ENCODE measurements around the gene MLANA. TPM values are rescaled to one million over a fixed set of nuclear protein-coding genes. Genes with fewer than 3 reads are reported as not detected.

MLANA gene
- total and polyA plus RNA-seq, 4 donors: 0.05 to 0.29 (median 0.16) TPM

GRCh38 chr9:5920860-5921328 lies 30.2 kb downstream of the MLANA start:
- 81% methylated on average over 2 of the region's 2 CpGs for WGBS
- no peak for DNase-seq (ENCODE audit: low spot score)
- Histone ChIP-seq H3K36me3 (ENCODE audit: control insufficient read depth in 4 of 4, insufficient read depth in 3 of 4, low read depth in 1 of 4, low read length in 3 of 4) (peaks cover 2 to 16% (median 11%) of the 10 kb centered on the region in 4 donors), H3K27ac (ENCODE audit: low read depth in 1 of 2, low read length in 2 of 2) (no peak overlapping the region), H3K9ac (ENCODE audit: low read depth in 1 of 2, low read length in 2 of 2) (no peak overlapping the region), H3K27me3 (ENCODE audit: control insufficient read depth in 4 of 4, insufficient read depth in 4 of 4, low read length in 3 of 4) (no peaks in the 10 kb centered on the region), H3K4me3 (ENCODE audit: low read depth in 1 of 3, low read length in 3 of 3) (no peak overlapping the region), H3K4me1 (ENCODE audit: control insufficient read depth in 4 of 4, insufficient read depth in 4 of 4, low read length in 3 of 4) (peaks cover 0 to 7% (median 3%) of the 10 kb centered on the region in 4 donors), H3K9me3 (ENCODE audit: control insufficient read depth in 4 of 4, low read length in 3 of 4) (no peaks in the 10 kb centered on the region)
- TF ChIP-seq, protein P1, sequence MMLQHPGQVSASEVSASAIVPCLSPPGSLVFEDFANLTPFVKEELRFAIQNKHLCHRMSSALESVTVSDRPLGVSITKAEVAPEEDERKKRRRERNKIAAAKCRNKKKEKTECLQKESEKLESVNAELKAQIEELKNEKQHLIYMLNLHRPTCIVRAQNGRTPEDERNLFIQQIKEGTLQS (IDR thresholded peaks at IDR 0.05): no peak
- TF ChIP-seq HNF4A (conservative IDR thresholded peaks at IDR 0.05) (peak; percentile 7 to 60), JUND (IDR thresholded peaks at IDR 0.05) (peak in 1 of 2 donors; percentile 30), RAD21 (IDR thresholded peaks at IDR 0.05) (peak in 1 of 2 donors; percentile 13), RXRA (IDR thresholded peaks at IDR 0.05) (no peak), EGR1 (IDR thresholded peaks at IDR 0.05; ENCODE audit: low read depth in 2 of 2) (no peak), REST (IDR thresholded peaks at IDR 0.05) (no peak)

- Histone ChIP-seq H3K9me3 (ENCODE audit: control insufficient read depth in 4 of 4, low read length in 3 of 4) (no peaks in the 10 kb centered on the region), H3K27ac (ENCODE audit: low read depth in 1 of 2, low read length in 2 of 2) (no peak overlapping the region), H3K4me3 (ENCODE audit: low read depth in 1 of 3, low read length in 3 of 3) (no peak overlapping the region), H3K9ac (ENCODE audit: low read depth in 1 of 2, low read length in 2 of 2) (no peak overlapping the region), H3K4me1 (ENCODE audit: control insufficient read depth in 4 of 4, insufficient read depth in 4 of 4, low read length in 3 of 4) (peaks cover 0 to 7% (median 3%) of the 10 kb centered on the region in 4 donors), H3K36me3 (ENCODE audit: control insufficient read depth in 4 of 4, insufficient read depth in 3 of 4, low read depth in 1 of 4, low read length in 3 of 4) (peaks cover 2 to 16% (median 11%) of the 10 kb centered on the region in 4 donors), H3K27me3 (ENCODE audit: control insufficient read depth in 4 of 4, insufficient read depth in 4 of 4, low read length in 3 of 4) (no peaks in the 10 kb centered on the region)
- no peak for TF ChIP-seq REST (IDR thresholded peaks at IDR 0.05)
- TF ChIP-seq NR2F2 (IDR thresholded peaks at IDR 0.05): no peak
- no peak for TF ChIP-seq TAF1 (conservative IDR thresholded peaks at IDR 0.05)
- TF ChIP-seq, protein P1 (IDR thresholded peaks at IDR 0.05): no peak
- TF ChIP-seq, protein P2, sequence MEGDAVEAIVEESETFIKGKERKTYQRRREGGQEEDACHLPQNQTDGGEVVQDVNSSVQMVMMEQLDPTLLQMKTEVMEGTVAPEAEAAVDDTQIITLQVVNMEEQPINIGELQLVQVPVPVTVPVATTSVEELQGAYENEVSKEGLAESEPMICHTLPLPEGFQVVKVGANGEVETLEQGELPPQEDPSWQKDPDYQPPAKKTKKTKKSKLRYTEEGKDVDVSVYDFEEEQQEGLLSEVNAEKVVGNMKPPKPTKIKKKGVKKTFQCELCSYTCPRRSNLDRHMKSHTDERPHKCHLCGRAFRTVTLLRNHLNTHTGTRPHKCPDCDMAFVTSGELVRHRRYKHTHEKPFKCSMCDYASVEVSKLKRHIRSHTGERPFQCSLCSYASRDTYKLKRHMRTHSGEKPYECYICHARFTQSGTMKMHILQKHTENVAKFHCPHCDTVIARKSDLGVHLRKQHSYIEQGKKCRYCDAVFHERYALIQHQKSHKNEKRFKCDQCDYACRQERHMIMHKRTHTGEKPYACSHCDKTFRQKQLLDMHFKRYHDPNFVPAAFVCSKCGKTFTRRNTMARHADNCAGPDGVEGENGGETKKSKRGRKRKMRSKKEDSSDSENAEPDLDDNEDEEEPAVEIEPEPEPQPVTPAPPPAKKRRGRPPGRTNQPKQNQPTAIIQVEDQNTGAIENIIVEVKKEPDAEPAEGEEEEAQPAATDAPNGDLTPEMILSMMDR (IDR thresholded peaks at IDR 0.05; ENCODE audit: low read depth, low read length, missing input control): no peak
- TF ChIP-seq YY1 (IDR thresholded peaks at IDR 0.05): no peak
- no peak for TF ChIP-seq SP1 (IDR thresholded peaks at IDR 0.05)
- no peak for TF ChIP-seq FOXA1 (IDR thresholded peaks at IDR 0.05)
- TF ChIP-seq HNF4G (IDR thresholded peaks at IDR 0.05): no peak
- TF ChIP-seq RAD21 (IDR thresholded peaks at IDR 0.05): no peak
- TF ChIP-seq FOXA2 (IDR thresholded peaks at IDR 0.05): no peak
- TF ChIP-seq EGR1 (IDR thresholded peaks at IDR 0.05; ENCODE audit: low read depth in 2 of 2): no peak
- no peak for TF ChIP-seq MAX (IDR thresholded peaks at IDR 0.05)
- TF ChIP-seq JUND (IDR thresholded peaks at IDR 0.05): no peak
- 61% methylated on average over 2 of the region's 2 CpGs for WGBS
- DNase-seq (ENCODE audit: low spot score): no peak
Measured at GRCh38 chr9:5922192-5922591, 31.5 kb downstream of the MLANA start.

Measured in liver (tissue), 9 donors.